Activated T-helper 1 cell treated with anti-CD3 and anti-CD28 coated beads, Interleukin-12 subunit alpha, Interleukin-12 subunit beta, Interleukin-2, Interleukin-4 antibody, amounts not matched to agents 30 ng/mL and 10 ng/mL and 1 ng/mL, durations not matched to agents 14 hours and 24 hours and 36 hours (primary cell): ENCODE results near the gene GBP1. TPM values are rescaled to one million over a fixed set of nuclear protein-coding genes. Genes with fewer than 3 reads are reported as not detected.

ENCODE experiments used
- DNase-seq: peaks from one replicate; pipeline ENCODE4 v3.0.0; 2021; ENCODE audit warnings: low spot score
- H3K27ac Mint-ChIP-seq: one replicate; pipeline ENCODE4 v1.8.0; 2021; ENCODE audit warnings: mild to moderate bottlenecking, mixed read lengths
- H3K27me3 Mint-ChIP-seq: one replicate; pipeline ENCODE4 v1.8.0; 2022; ENCODE audit warnings: mild to moderate bottlenecking, moderate library complexity, mixed read lengths; ENCODE audit not compliant: insufficient read depth
- H3K36me3 Mint-ChIP-seq: one replicate; pipeline ENCODE4 v1.8.0; 2021; ENCODE audit warnings: low read depth, mixed read lengths
- H3K4me1 Mint-ChIP-seq: one replicate; pipeline ENCODE4 v1.8.0; 2021; ENCODE audit warnings: low read depth, mixed read lengths
- H3K4me3 Mint-ChIP-seq: one replicate; pipeline ENCODE4 v1.8.0; 2021; ENCODE audit warnings: mild to moderate bottlenecking, moderate library complexity, mixed read lengths
- H3K9me3 Mint-ChIP-seq: one replicate; pipeline ENCODE4 v1.8.0; 2021; ENCODE audit warnings: mixed read lengths
- intact Hi-C: fragments of 100-400 bp; cut with micrococcal nuclease; formaldehyde crosslinking; loops from one replicate; pipeline ENCODE4 v1.15.1; 2024
- total RNA-seq: library from RNA; stranded (reverse); gene quantifications from 2 replicates; pipeline ENCODE4 v1.2.3, GENCODE V29; 2022

GBP1 gene
- 39.1 and 39.5 TPM in 2 replicates for total RNA-seq

DNA sequence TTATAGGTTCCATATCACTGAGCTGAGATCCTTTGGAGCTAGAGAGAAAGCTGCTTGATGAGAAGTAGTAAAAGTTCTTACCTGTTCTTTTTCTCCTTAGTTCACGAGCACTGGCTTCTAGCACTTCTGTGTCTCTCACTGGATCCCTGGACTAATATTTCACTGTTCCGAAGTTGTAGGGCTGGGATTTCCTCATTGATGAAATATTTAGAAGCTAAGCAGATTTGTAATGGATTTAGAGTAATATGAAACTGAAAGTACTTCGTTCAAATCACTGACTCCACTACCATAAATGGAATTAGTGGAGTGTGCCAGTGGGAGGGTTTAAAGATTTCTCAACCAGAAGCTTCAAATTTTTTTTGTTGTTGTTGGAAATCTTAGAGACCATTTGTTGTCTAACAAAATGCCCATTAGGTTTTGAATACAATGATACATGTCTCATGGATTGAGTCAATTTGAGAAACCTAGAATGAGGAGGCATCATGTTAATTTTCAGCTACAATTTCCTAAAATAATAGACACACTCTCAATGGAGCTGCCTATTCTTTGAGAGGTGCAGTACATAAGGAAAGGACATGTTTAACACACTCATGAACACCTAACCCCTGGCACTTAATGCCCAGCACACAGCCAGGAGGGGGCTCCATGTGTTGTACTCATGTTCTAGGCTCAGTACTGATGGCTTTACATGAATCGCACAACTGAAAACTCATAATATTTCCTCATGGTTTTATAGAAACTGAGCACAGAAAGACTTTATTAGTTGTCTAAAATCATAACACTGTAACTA is at the start of gene GBP1:
GBP1 (minus strand) TSS at position 130 of the 790 bp plus-strand sequence. CDS start 1,974 bp downstream, outside the sequence.
- H3K36me3 Mint-ChIP-seq = peaks cover 23% of the 10 kb centered on the region
- intact Hi-C loops = loop anchor here (1.0 to 2.0 kb wide), 3 partner anchors 24 to 62 kb away; partner anchors contain the start of genes GBP2 and GBP3
- H3K9me3 Mint-ChIP-seq = no peaks in the 10 kb centered on the region
- peak within 1 kb of the TSS; percentile 91 for H3K4me3 Mint-ChIP-seq
- no peaks in the 10 kb centered on the region for H3K27me3 Mint-ChIP-seq
- peaks cover 77% of the 10 kb centered on the region for H3K4me1 Mint-ChIP-seq
- no peak for DNase-seq
- peak within 1 kb of the TSS; percentile 85 for H3K27ac Mint-ChIP-seq

GRCh38 chr1:89114662-89115061 is 49.7 kb upstream of the GBP1 start:
- H3K4me3 Mint-ChIP-seq = no peak overlapping the region
- no peak overlapping the region for H3K27ac Mint-ChIP-seq

DNA sequence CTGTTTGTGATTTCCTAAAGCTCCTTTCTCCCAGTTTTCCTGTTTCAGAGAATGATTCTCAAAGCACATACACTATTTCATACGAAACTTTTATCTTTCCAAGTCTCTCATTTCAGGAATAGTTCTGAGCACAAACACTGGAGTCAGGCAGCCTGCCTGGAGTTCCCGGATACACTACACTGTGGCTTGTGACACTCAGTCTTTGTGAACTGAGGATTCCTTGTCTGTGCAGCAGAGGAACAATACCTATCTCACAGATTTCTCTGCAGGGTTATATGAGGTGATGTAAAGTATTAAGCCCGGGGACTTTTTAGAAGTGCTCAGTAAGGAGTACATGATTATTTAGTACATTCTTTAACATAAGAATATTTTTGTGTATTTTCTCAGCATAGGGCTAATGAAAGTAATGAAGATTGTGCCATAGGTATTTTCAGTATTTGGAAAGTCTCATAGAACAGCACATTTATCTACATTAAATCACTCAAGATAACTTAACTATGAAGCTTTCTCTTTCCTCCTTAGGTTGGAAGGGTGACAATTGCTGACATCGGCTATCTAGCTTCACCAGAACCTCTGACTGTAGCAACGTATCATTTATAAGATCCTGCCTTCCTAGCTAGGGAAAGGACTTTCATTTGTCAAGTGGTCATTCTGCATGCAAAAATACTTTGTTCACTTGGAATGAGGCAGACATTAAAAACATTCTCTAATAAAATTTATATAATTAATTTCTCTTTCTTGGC is 48.0 kb upstream of the GBP1 start:
- Mint-ChIP-seq H3K27ac (no peak overlapping the region), H3K9me3 (peaks cover 4% of the 10 kb centered on the region)
- intact Hi-C loops = no loop called here

More at GRCh38 chr1:89114662-89115061, 49.7 kb upstream of the GBP1 start:
- DNase-seq = no peak
- intact Hi-C loops = no loop called here
- H3K27me3 Mint-ChIP-seq = no peaks in the 10 kb centered on the region
- H3K9me3 Mint-ChIP-seq = peaks cover 4% of the 10 kb centered on the region
- H3K4me1 Mint-ChIP-seq = peaks cover 47% of the 10 kb centered on the region
- peaks cover 54% of the 10 kb centered on the region for H3K36me3 Mint-ChIP-seq

DNA sequence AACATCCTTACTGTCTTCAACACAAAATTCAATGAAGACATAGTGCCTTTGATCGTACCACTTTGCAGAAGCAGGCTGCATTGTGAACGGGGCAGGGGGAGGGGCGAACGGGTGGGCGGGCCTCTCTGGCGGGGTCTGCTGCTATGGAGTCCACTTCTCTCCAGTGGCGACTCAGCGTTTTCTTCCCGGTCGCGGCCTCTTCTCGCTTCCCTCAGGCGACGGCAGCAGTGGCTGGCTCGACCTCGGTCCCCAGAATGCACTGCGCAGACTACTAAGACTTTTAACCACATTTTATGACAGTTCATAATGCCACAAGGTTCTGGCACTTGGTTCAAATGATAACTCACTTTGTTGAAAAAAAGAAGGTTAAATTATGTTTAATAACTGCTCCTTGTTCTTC is 39.7 kb upstream of the GBP1 start:
- Mint-ChIP-seq H3K36me3 (peaks cover 59% of the 10 kb centered on the region), H3K27ac (no peak overlapping the region), H3K4me1 (peaks cover 9% of the 10 kb centered on the region), H3K27me3 (no peaks in the 10 kb centered on the region), H3K9me3 (no peaks in the 10 kb centered on the region), H3K4me3 (no peak overlapping the region)
- DNase-seq = no peak
- intact Hi-C loops = no loop called here

More for the DNA sequence above, 48.0 kb upstream of the GBP1 start:
- no peaks in the 10 kb centered on the region for H3K27me3 Mint-ChIP-seq
- H3K4me3 Mint-ChIP-seq = no peak overlapping the region
- DNase-seq = no peak
- peaks cover 67% of the 10 kb centered on the region for H3K36me3 Mint-ChIP-seq
- peaks cover 47% of the 10 kb centered on the region for H3K4me1 Mint-ChIP-seq

DNA sequence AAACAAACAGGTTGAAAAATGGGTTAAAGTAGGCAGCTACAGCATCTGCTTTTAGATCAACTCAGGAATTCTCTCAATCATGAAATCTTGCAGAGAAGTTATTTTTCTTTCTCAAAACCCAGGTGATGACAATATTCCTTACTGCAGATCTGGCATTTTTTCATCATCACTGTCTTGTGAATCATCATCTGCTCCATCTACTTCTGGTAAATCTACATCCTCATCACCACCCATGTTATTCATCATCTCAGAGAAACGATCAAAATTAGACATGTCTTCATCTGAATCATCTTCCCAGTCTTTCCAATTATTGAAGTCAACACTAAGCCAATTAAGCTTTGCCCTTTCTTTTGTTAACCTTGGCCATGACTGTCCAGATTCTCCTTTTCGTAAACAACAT is 39.1 kb upstream of the GBP1 start:
- intact Hi-C loops = no loop called here
- Mint-ChIP-seq H3K36me3 (peaks cover 54% of the 10 kb centered on the region), H3K27me3 (no peaks in the 10 kb centered on the region), H3K9me3 (no peaks in the 10 kb centered on the region), H3K4me1 (peaks cover 9% of the 10 kb centered on the region), H3K27ac (peak overlapping the region; percentile 14), H3K4me3 (no peak overlapping the region)
- no peak for DNase-seq

- no peak overlapping the region for H3K4me3 Mint-ChIP-seq
- peaks cover 14% of the 10 kb centered on the region for H3K4me1 Mint-ChIP-seq
- peaks cover 4% of the 10 kb centered on the region for H3K9me3 Mint-ChIP-seq
- H3K27me3 Mint-ChIP-seq = no peaks in the 10 kb centered on the region
- intact Hi-C loops = no loop called here
- H3K36me3 Mint-ChIP-seq = peaks cover 39% of the 10 kb centered on the region
- DNase-seq = no peak
- H3K27ac Mint-ChIP-seq = no peak overlapping the region
Observed at GRCh38 chr1:89102021-89102420, 37.0 kb upstream of the GBP1 start.

- no peak for DNase-seq
- H3K9me3 Mint-ChIP-seq = peaks cover 18% of the 10 kb centered on the region
- no peak overlapping the region for H3K4me3 Mint-ChIP-seq
- intact Hi-C loops = no loop called here
- no peak overlapping the region for H3K27ac Mint-ChIP-seq
- peaks cover 24% of the 10 kb centered on the region for H3K36me3 Mint-ChIP-seq
- H3K4me1 Mint-ChIP-seq = peaks cover 14% of the 10 kb centered on the region
- H3K27me3 Mint-ChIP-seq = no peaks in the 10 kb centered on the region
Observed at GRCh38 chr1:89100412-89100811, 35.4 kb upstream of the GBP1 start.

GRCh38 chr1:89098857-89099256 is 33.8 kb upstream of the GBP1 start:
- intact Hi-C loops = no loop called here
- peaks cover 24% of the 10 kb centered on the region for H3K9me3 Mint-ChIP-seq

DNA sequence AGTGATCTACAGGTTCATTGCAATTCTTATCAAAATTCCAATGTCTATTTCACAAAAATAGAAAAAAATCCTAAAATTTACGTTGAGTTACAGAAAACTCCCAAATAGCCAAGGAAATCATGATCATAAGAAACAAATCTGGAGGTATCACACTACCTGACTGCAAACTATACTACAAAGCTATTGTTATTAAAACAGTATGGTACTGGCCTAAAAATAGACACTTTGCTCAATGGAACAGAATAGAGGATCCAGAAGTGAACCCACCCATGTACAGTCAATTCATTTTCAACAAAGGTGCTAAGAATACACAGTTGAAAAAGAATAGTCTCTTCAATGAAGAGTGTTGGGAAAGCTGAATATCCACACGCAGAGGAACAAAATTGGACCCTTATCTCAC is 30.7 kb upstream of the GBP1 start:
- no peaks in the 10 kb centered on the region for H3K27me3 Mint-ChIP-seq
- no peak overlapping the region for H3K27ac Mint-ChIP-seq
- intact Hi-C loops = no loop called here
- peaks cover 6% of the 10 kb centered on the region for H3K36me3 Mint-ChIP-seq
- peaks cover 5% of the 10 kb centered on the region for H3K4me1 Mint-ChIP-seq
- peaks cover 24% of the 10 kb centered on the region for H3K9me3 Mint-ChIP-seq
- no peak overlapping the region for H3K4me3 Mint-ChIP-seq
- DNase-seq = no peak

More at GRCh38 chr1:89098857-89099256, 33.8 kb upstream of the GBP1 start:
- no peaks in the 10 kb centered on the region for H3K27me3 Mint-ChIP-seq
- no peak for DNase-seq
- peaks cover 6% of the 10 kb centered on the region for H3K4me1 Mint-ChIP-seq
- H3K36me3 Mint-ChIP-seq = peaks cover 10% of the 10 kb centered on the region
- H3K27ac Mint-ChIP-seq = no peak overlapping the region
- H3K4me3 Mint-ChIP-seq = no peak overlapping the region

DNA sequence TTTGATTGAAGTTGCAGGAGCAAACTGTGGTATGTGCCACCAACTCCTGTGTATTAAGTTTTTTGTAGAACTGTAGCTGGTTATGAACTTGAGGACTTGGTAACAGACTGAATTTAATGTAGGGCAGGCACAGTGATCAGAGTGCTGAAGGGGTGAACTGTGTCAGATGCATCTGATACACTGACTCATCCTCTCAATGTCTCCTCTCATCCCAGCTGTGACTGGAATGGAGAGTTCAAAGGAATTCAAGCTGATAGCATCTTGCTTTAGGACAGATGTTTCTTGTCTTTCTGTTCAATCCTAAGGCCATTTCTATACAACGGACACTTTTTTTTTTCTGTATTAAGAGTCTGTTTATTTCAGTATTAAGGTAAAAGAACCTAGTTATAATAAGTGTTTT is 25.0 kb upstream of the GBP1 start:
- Mint-ChIP-seq H3K27me3 (peaks cover 2% of the 10 kb centered on the region), H3K36me3 (no peaks in the 10 kb centered on the region), H3K27ac (no peak overlapping the region), H3K4me1 (no peaks in the 10 kb centered on the region), H3K9me3 (peaks cover 6% of the 10 kb centered on the region), H3K4me3 (no peak overlapping the region)
- intact Hi-C loops = no loop called here
- no peak for DNase-seq

DNA sequence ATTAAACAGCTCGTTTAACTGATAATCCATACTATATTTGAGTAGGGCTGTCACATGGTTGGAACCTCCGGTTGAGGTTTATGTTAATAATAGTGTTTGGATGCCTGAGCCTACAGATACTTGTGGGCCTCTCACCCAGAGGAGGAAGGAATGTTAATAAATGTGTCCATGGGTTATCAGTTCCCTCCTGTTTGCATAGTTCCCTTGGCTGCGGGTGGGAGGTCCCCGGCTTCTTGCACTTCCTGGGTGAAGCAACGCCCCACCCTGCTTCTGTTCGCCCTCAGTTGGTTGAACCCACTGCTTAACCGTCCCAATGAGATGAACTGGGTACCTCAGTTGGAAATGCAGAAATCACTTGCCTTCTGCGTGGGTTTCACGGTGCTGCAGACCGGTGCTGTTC is 23.6 kb upstream of the GBP1 start:
- peaks cover 2% of the 10 kb centered on the region for H3K27me3 Mint-ChIP-seq
- DNase-seq = no peak
- H3K4me1 Mint-ChIP-seq = peaks cover 8% of the 10 kb centered on the region
- H3K36me3 Mint-ChIP-seq = no peaks in the 10 kb centered on the region
- H3K27ac Mint-ChIP-seq = no peak overlapping the region
- H3K4me3 Mint-ChIP-seq = no peak overlapping the region
- no peaks in the 10 kb centered on the region for H3K9me3 Mint-ChIP-seq
- intact Hi-C loops = no loop called here

GRCh38 chr1:89087241-89087640 is 22.2 kb upstream of the GBP1 start:
- DNase-seq = no peak
- intact Hi-C loops = no loop called here
- H3K9me3 Mint-ChIP-seq = no peaks in the 10 kb centered on the region
- H3K27ac Mint-ChIP-seq = no peak overlapping the region
- peaks cover 2% of the 10 kb centered on the region for H3K27me3 Mint-ChIP-seq
- no peaks in the 10 kb centered on the region for H3K36me3 Mint-ChIP-seq
- no peak overlapping the region for H3K4me3 Mint-ChIP-seq
- H3K4me1 Mint-ChIP-seq = peaks cover 8% of the 10 kb centered on the region

DNA sequence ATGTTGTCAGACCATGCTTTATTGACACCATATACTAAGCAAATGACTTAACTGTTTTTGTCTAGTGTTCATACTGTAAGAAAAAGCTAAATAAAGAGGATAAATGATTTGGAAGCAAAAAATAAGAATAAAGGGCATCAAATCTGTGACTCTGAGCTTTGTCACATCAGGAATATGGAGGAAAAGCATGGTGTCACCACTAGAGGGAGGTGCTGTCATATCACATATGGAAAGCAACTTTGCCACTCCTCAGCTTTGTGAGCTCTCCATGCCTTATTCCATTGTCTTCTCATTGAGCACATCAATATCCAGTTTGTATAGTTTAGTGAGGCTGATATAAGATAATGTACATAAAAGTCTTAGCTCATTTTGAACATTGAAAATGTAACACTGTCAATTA is 20.8 kb upstream of the GBP1 start:
- Mint-ChIP-seq H3K9me3 (no peaks in the 10 kb centered on the region), H3K27ac (no peak overlapping the region), H3K27me3 (peaks cover 2% of the 10 kb centered on the region), H3K36me3 (no peaks in the 10 kb centered on the region), H3K4me1 (peaks cover 8% of the 10 kb centered on the region), H3K4me3 (no peak overlapping the region)
- peak; percentile 47 for DNase-seq
- intact Hi-C loops = loop anchor here (1.0 kb wide), 4 partner anchors 87 to 370 kb away; no protein-coding TSS in a partner anchor
